22Rv1 (cell line): ENCODE results near the gene GIMAP7.

Source experiments
- ZFX ChIP-seq: fragments of 450-650 bp; IDR thresholded peaks from 2 replicates; pipeline ENCODE4 v1.6.1; 2017; ENCODE audit warnings: antibody characterized with exemption, borderline replicate concordance
- TF ChIP-seq, protein P1 (sequence below): fragments of 450-650 bp; IDR thresholded peaks from 2 replicates; pipeline ENCODE4 v1.5.1; 2017; ENCODE audit warnings: mild to moderate bottlenecking

DNA sequence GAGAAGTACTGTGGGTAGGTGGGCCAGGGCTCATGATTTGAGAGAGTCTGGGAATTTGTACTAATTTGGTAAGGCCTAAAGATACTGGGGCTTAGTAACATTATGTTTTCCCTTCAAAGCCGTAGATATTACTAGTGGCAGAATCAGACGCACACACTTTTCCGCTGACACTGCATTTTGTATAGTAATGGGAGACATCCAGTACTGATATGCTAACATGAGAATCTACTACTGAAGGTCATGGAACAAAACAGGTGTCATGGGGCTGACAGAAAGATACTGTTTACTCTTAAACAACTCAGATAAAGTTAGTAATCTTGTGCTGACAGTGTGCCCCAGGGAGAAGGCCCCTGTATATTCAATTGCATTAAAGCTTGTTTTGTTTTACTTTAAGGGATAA, 11.1 kb upstream of the GIMAP7 start:
- TF ChIP-seq, protein P1, sequence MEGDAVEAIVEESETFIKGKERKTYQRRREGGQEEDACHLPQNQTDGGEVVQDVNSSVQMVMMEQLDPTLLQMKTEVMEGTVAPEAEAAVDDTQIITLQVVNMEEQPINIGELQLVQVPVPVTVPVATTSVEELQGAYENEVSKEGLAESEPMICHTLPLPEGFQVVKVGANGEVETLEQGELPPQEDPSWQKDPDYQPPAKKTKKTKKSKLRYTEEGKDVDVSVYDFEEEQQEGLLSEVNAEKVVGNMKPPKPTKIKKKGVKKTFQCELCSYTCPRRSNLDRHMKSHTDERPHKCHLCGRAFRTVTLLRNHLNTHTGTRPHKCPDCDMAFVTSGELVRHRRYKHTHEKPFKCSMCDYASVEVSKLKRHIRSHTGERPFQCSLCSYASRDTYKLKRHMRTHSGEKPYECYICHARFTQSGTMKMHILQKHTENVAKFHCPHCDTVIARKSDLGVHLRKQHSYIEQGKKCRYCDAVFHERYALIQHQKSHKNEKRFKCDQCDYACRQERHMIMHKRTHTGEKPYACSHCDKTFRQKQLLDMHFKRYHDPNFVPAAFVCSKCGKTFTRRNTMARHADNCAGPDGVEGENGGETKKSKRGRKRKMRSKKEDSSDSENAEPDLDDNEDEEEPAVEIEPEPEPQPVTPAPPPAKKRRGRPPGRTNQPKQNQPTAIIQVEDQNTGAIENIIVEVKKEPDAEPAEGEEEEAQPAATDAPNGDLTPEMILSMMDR, result no peak
- no peak for TF ChIP-seq ZFX
